ENCODE measurements around the gene MOCS2.

Gene MOCS2

DNA sequence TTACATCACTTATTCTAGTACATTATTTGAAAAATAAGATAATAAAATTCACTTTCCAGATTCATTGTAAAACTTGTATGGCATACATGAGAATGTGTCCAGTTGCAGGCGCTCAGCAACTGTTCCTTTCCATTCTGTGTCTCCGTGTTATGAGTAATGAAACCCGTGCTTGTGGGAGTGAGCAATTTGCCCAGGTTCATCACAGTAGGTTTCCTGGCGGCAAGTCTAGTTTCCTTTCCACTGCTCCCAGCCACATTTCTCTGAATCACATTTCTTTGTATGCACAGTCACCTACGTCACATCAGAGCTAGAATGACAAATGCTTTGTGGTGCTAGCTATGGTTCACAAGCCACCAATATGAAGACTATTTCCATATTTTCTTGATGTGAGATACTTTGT is 39.9 kb downstream of the MOCS2 start:
- TF ChIP-seq, protein P1, sequence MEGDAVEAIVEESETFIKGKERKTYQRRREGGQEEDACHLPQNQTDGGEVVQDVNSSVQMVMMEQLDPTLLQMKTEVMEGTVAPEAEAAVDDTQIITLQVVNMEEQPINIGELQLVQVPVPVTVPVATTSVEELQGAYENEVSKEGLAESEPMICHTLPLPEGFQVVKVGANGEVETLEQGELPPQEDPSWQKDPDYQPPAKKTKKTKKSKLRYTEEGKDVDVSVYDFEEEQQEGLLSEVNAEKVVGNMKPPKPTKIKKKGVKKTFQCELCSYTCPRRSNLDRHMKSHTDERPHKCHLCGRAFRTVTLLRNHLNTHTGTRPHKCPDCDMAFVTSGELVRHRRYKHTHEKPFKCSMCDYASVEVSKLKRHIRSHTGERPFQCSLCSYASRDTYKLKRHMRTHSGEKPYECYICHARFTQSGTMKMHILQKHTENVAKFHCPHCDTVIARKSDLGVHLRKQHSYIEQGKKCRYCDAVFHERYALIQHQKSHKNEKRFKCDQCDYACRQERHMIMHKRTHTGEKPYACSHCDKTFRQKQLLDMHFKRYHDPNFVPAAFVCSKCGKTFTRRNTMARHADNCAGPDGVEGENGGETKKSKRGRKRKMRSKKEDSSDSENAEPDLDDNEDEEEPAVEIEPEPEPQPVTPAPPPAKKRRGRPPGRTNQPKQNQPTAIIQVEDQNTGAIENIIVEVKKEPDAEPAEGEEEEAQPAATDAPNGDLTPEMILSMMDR (conservative IDR thresholded peaks at IDR 0.05), result no peak
- H3K27ac ChIP-seq, result no peak overlapping the region

DNA sequence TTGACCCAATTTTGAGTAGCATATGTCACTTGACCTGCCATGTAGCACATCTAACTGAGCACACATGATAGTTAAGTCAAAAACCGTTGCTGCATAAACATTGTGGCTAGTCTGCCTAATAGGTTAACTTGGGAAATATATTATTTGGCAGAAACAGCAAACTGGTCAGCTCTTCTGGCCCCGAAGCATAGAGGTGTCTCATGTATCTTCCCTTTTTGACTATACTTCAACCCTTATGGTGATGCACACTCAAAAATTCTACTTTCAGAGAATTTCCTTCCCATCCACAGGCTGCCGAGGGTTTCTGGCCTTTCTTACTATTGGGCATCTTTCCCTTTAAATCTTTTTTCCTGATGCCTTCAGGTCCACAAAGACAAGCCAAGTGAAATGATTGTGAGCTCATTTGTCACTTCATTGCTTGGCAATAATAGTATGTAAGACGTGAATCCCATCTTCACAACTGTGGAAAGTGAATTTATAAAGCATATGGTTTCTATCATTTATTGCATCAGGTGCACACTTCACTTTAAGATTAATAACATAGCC is 41.2 kb downstream of the MOCS2 start:
- H3K27ac ChIP-seq, result no peak overlapping the region
- TF ChIP-seq, protein P1 (conservative IDR thresholded peaks at IDR 0.05), result no peak

DNA sequence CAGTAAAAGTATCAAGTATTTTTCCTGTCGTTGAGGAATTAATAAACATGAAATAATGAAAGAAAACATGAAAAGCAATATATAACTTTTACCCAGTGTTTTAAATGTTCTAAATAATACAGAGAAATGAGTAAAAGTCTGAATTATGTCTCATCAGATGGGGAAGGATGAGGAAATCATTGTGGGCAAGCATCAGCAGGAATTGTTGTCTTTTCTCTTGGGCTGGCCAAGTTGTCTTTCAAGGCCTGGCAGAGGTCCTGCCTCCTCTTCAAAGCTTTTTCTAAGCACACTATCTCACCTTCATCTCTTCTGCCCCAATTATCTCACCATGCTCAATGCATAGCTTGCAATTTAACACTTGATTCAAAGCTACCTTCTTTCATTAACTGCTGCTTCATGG is 41.9 kb downstream of the MOCS2 start:
- TF ChIP-seq, protein P1 (conservative IDR thresholded peaks at IDR 0.05), result no peak
- H3K27ac ChIP-seq, result no peak overlapping the region

DNA sequence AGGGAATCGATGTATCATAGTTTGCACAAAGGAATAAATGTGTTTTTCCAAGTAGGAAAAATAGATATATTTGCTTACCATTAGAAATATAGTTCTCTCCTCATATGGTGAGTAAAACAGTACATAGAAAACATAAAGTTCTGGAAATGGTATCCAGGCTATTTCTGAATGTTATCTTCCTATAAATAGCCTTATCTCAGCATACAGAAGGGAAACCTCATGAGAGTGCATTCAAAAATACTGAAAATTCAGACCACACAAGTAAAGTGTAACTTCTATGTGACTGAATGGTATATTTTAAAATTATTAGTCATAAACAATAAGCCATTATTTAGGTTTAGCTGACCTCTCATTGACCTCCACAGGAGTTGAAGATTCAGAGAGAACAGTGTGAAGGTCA is 43.5 kb downstream of the MOCS2 start:
- TF ChIP-seq, protein P1 (conservative IDR thresholded peaks at IDR 0.05), result no peak
- H3K27ac ChIP-seq, result no peak overlapping the region

DNA sequence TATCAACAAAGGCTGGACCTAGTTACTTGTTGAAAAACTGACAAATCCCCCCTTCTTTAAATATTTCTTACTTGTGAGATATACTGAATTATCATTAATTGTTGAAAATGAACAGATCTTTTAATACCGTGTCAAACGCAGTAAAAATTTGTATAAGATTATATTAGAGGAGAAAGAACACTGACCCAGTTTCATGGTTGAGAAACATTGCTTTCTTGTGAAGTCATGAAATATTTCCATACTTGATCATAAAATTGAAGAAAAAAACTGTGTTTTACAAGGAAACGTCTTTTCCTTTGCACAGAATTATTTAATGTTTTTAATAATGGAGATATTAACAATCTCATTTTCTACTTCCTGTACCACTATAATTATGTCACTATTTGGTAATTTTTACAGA is 45.8 kb downstream of the MOCS2 start:
- TF ChIP-seq, protein P1 (conservative IDR thresholded peaks at IDR 0.05), result no peak
- H3K27ac ChIP-seq, result no peak overlapping the region

DNA sequence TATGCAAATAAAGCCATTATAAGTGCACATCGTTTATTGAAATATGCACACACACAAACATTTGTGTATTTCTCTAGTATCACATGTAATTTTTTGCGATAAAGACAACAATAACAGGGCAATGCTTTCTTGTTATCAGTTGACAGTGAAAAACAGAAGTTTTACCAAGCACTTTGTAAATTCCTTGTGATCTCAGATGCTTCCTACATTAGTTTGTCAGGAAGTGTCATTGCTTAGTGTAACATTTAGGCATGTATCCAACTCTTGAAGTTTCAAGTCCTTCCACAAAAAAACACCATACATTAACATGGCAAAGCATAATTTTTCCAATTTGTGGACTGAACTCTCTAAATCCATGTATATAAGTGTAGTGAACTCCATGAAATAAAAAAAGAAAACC is 46.4 kb downstream of the MOCS2 start:
- no peak overlapping the region for H3K27ac ChIP-seq
- TF ChIP-seq, protein P1 (conservative IDR thresholded peaks at IDR 0.05), result no peak

DNA sequence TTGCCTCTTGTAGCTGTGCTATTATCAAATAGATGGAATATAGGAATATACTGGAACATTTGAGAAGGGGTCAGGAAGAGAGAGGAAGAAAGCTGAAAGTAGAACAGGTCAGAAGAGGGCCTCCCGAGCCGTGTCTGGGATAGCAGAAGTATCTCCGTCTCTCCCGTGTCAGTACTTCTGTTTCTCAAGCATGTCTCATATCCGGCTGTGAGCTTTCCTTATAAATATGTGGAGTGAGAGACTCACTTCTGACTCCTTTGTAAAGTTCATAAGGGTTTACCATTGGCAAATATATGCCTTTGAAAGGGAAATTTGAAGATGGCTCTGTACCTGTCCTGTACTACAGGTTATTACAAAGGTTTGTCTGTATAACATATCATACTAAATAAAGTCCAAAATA is 50.3 kb downstream of the MOCS2 start:
- TF ChIP-seq, protein P1 (conservative IDR thresholded peaks at IDR 0.05), result no peak
- no peak overlapping the region for H3K27ac ChIP-seq

All from VCaP (cell line).